CD14-positive monocyte (primary cell): ENCODE data around the gene TTC39A. TPM values are rescaled to one million over a fixed set of nuclear protein-coding genes. Genes with fewer than 3 reads are reported as not detected.
A peak's percentile ranks its signal among the peaks of the same experiment; 100 is the strongest.

ENCODE experiments used
- DNase-seq, 3 donors: peaks; one replicate each; pipeline ENCODE4 v3.0.0-alpha.2; 2011 to 2022
- H2AFZ ChIP-seq: 2 replicates; pipeline ENCODE4 v1.6.0; 2012; ENCODE audit warnings: mild to moderate bottlenecking, low read depth, low read length, inconsistent platforms; ENCODE audit not compliant: insufficient read depth, poor library complexity, severe bottlenecking
- H3K27ac ChIP-seq, 2 donors: 1 replicate in 1 of 2; 2 replicates in 1 of 2; pipeline ENCODE4 v1.5.1; 2012 to 2013; ENCODE audit warnings: low read length in 2 of 2, control low read depth in 1 of 2, inconsistent platforms in 1 of 2, low read depth in 1 of 2, mild to moderate bottlenecking in 1 of 2
- H3K27me3 ChIP-seq, 2 donors: one replicate each; pipeline versions ENCODE4 v1.6.0 to v1.6.1; 2011 to 2013; ENCODE audit warnings: low read length in 2 of 2; ENCODE audit not compliant: control insufficient read depth in 2 of 2, insufficient read depth in 2 of 2
- H3K36me3 ChIP-seq, 2 donors: replicated peaks in 1 of 2; 1 replicate in 1 of 2; 2 replicates in 1 of 2; pipeline versions ENCODE4 v1.5.1 to v1.6.1; 2012 to 2013; ENCODE audit warnings: low read length in 2 of 2, control low read depth in 1 of 2, inconsistent platforms in 1 of 2, mild to moderate bottlenecking in 1 of 2; ENCODE audit not compliant: insufficient read depth in 2 of 2, control insufficient read depth in 1 of 2
- H3K4me1 ChIP-seq, 2 donors: 1 replicate in 1 of 2; 2 replicates in 1 of 2; pipeline versions ENCODE4 v1.5.1 to v1.6.1; 2012 to 2013; ENCODE audit warnings: low read length in 2 of 2, control low read depth in 1 of 2, inconsistent platforms in 1 of 2, mild to moderate bottlenecking in 1 of 2, moderate library complexity in 1 of 2; ENCODE audit not compliant: insufficient read depth in 2 of 2, control insufficient read depth in 1 of 2
- H3K4me2 ChIP-seq: replicated peaks from 2 replicates; pipeline ENCODE3; 2012; ENCODE audit warnings: low read length, moderate library complexity, mild to moderate bottlenecking; ENCODE audit not compliant: poor library complexity, severe bottlenecking; ENCODE audit errors: extremely low read depth
- H3K4me3 ChIP-seq, 3 experiments: fragments of 200-600 bp in 1 of 3; sonication (generic) in 1 of 3; replicated peaks in 1 of 3; 1 replicate in 2 of 3; 2 replicates in 1 of 3; pipeline ENCODE4 v1.5.1; 2011 to 2013; ENCODE audit warnings: low read length in 3 of 3, mild to moderate bottlenecking in 3 of 3, control low read depth in 2 of 3, low read depth in 2 of 3, inconsistent platforms in 1 of 3, moderate library complexity in 1 of 3
- H3K79me2 ChIP-seq: 2 replicates; pipeline ENCODE4 v1.6.0; 2012; ENCODE audit warnings: mild to moderate bottlenecking, control low read depth, inconsistent platforms, low read length, moderate library complexity; ENCODE audit not compliant: insufficient read depth
- H3K9ac ChIP-seq: 2 replicates; pipeline ENCODE4 v1.6.0; 2017; ENCODE audit warnings: low read length, mild to moderate bottlenecking; ENCODE audit not compliant: insufficient read depth, poor library complexity, severe bottlenecking
- H3K9me3 ChIP-seq, 2 donors: replicated peaks in 1 of 2; 1 replicate in 1 of 2; 2 replicates in 1 of 2; pipeline versions ENCODE4 v1.5.1 to v1.6.1; 2012 to 2013; ENCODE audit warnings: low read length in 2 of 2, control low read depth in 1 of 2; ENCODE audit not compliant: control insufficient read depth in 1 of 2, insufficient read depth in 1 of 2
- H4K20me1 ChIP-seq: 2 replicates; pipeline ENCODE4 v1.6.0; 2012; ENCODE audit warnings: mild to moderate bottlenecking, low read length, control low read depth, moderate library complexity; ENCODE audit not compliant: insufficient read depth
- H3K27ac Mint-ChIP-seq, 7 donors: one replicate each; pipeline ENCODE4 v1.8.0; 2020; ENCODE audit warnings: mild to moderate bottlenecking in 7 of 7, mixed read lengths in 7 of 7, moderate library complexity in 6 of 7, inconsistent platforms in 2 of 7
- H3K27me3 Mint-ChIP-seq, 3 donors: one replicate each; pipeline ENCODE4 v1.8.0; 2021 to 2022; ENCODE audit warnings: low read depth in 3 of 3, mild to moderate bottlenecking in 3 of 3, mixed read lengths in 3 of 3, moderate library complexity in 3 of 3, inconsistent platforms in 1 of 3
- H3K36me3 Mint-ChIP-seq, 2 donors: one replicate each; pipeline ENCODE4 v1.8.0; 2020; ENCODE audit warnings: mixed read lengths in 2 of 2, inconsistent platforms in 1 of 2, mild to moderate bottlenecking in 1 of 2
- H3K4me1 Mint-ChIP-seq: one replicate; pipeline ENCODE4 v1.8.0; 2020; ENCODE audit warnings: mild to moderate bottlenecking, mixed read lengths
- H3K4me3 Mint-ChIP-seq, 2 donors: one replicate each; pipeline ENCODE4 v1.8.0; 2020; ENCODE audit warnings: mild to moderate bottlenecking in 2 of 2, mixed read lengths in 2 of 2, moderate library complexity in 1 of 2
- H3K9me3 Mint-ChIP-seq, 7 donors: one replicate each; pipeline ENCODE4 v1.8.0; 2020 to 2022; ENCODE audit warnings: mixed read lengths in 7 of 7, mild to moderate bottlenecking in 6 of 7, moderate library complexity in 6 of 7, inconsistent platforms in 2 of 7
- WGBS: methylation state at CpG from one replicate; pipeline ENCODE4 v1.1.5; 2013; ENCODE audit warnings: missing lambda C conversion rate; ENCODE audit not compliant: insufficient coverage; 5-methylcytosine and 5-hydroxymethylcytosine counted together
- intact Hi-C, 2 donors: fragments of 100-400 bp; cut with micrococcal nuclease; formaldehyde crosslinking; loops; one replicate each; pipeline versions ENCODE4 v1.15.0 to v1.15.1; 2023
- polyA plus RNA-seq, 3 donors: library from polyadenylated mRNA; depleted of rRNA in 1 of 3; unstranded in 2 of 3; stranded (reverse) in 1 of 3; fragments of 300-500 nt in 2 of 3; fragments of >200 nt in 1 of 3; fragmentation: Illumina TruSeq in 2 of 3; gene quantifications; 1 replicate in 2 of 3; 2 replicates in 1 of 3; pipeline ENCODE4 v1.2.3, GENCODE V29; 2012 to 2021
- TF ChIP-seq, protein P1 (sequence below): fragments of 200-600 bp; IDR thresholded peaks from one replicate; pipeline ENCODE4 v1.8.0; 2022; ENCODE audit warnings: antibody characterized with exemption, mild to moderate bottlenecking

Gene TTC39A
- polyA plus RNA-seq, 3 donors: 0.16 TPM; not detected in 2

- Histone ChIP-seq H3K27me3 (no peaks in the 10 kb centered on the region), H3K79me2 (no peaks in the 10 kb centered on the region), H3K36me3 (peaks cover 6 to 20% of the 10 kb centered on the region in 2 donors), H3K9ac (no peak overlapping the region), H2AFZ (no peak overlapping the region), H3K4me2 (no peak overlapping the region), H3K4me1 (no peaks in the 10 kb centered on the region), H3K27ac (no peak overlapping the region), H3K4me3 (no peak overlapping the region), H4K20me1 (no peaks in the 10 kb centered on the region), H3K9me3 (no peaks in the 10 kb centered on the region)
- WGBS: no CpG with 5 or more reads among the region's 4 CpGs
- TF ChIP-seq, protein P1, sequence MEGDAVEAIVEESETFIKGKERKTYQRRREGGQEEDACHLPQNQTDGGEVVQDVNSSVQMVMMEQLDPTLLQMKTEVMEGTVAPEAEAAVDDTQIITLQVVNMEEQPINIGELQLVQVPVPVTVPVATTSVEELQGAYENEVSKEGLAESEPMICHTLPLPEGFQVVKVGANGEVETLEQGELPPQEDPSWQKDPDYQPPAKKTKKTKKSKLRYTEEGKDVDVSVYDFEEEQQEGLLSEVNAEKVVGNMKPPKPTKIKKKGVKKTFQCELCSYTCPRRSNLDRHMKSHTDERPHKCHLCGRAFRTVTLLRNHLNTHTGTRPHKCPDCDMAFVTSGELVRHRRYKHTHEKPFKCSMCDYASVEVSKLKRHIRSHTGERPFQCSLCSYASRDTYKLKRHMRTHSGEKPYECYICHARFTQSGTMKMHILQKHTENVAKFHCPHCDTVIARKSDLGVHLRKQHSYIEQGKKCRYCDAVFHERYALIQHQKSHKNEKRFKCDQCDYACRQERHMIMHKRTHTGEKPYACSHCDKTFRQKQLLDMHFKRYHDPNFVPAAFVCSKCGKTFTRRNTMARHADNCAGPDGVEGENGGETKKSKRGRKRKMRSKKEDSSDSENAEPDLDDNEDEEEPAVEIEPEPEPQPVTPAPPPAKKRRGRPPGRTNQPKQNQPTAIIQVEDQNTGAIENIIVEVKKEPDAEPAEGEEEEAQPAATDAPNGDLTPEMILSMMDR: no peak
- Mint-ChIP-seq H3K4me1 (peaks cover 5% of the 10 kb centered on the region), H3K27ac (peak overlapping the region in 2 of 7 donors; percentile 62 to 81), H3K36me3 (peaks cover 10 to 15% of the 10 kb centered on the region in 2 donors), H3K27me3 (no peaks in the 10 kb centered on the region), H3K4me3 (peak overlapping the region in 1 of 2 donors; percentile 38), H3K9me3 (peaks cover 0 to 2% (median 0%) of the 10 kb centered on the region in 7 donors)
- intact Hi-C loops: no loop called here
- DNase-seq: no peak
These were observed 49.9 kb downstream of the TTC39A start for GRCh38 chr1:51280321-51280978.

DNA sequence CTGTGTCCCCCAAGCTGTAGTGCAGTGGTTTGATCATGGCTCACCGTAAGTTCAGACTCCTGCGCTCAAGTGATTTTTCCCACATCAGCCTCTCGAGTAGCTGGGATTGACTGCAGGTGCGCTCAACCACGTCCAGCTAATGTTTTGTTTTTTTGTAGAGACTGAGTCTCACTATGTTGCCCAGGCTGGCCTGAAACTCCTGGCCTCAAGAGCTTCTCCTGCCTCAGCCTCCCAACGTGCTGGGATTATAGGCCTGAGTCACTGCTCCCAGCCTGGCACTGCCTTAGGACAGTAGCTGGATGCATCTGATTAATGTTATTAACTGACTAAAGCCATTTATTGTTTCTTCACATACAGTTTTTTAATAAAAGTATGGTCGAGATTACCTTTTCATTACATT, 54.1 kb downstream of the TTC39A start:
- H3K36me3 ChIP-seq: peaks cover 20 to 44% of the 10 kb centered on the region in 2 donors
- Mint-ChIP-seq H3K4me3 (no peak overlapping the region), H3K27ac (peak overlapping the region in 1 of 7 donors; percentile 5), H3K4me1 (peaks cover 2% of the 10 kb centered on the region), H3K36me3 (peaks cover 29 to 36% of the 10 kb centered on the region in 2 donors), H3K27me3 (no peaks in the 10 kb centered on the region), H3K9me3 (peaks cover 0 to 1% (median 0%) of the 10 kb centered on the region in 7 donors)
- H2AFZ ChIP-seq: no peak overlapping the region
- H3K4me3 ChIP-seq: no peak overlapping the region
- H3K27me3 ChIP-seq: no peaks in the 10 kb centered on the region
- no peak overlapping the region for H3K9ac ChIP-seq
- no peaks in the 10 kb centered on the region for H4K20me1 ChIP-seq
- 100% methylated on average over 4 of the region's 7 CpGs for WGBS
- H3K4me1 ChIP-seq: no peaks in the 10 kb centered on the region
- no peaks in the 10 kb centered on the region for H3K79me2 ChIP-seq
- no peak overlapping the region for H3K4me2 ChIP-seq
- TF ChIP-seq, protein P1: no peak
- intact Hi-C loops: no loop called here
- no peak for DNase-seq
- no peaks in the 10 kb centered on the region for H3K9me3 ChIP-seq
- H3K27ac ChIP-seq: no peak overlapping the region
